ENCODE results near the gene SP3. TPM values are rescaled to one million over a fixed set of nuclear protein-coding genes. Genes with fewer than 3 reads are reported as not detected.

SP3 gene
- polyA plus RNA-seq, 6 donors from 2014 or later = 45.7 to 84.3 (median 66.9) TPM

DNA sequence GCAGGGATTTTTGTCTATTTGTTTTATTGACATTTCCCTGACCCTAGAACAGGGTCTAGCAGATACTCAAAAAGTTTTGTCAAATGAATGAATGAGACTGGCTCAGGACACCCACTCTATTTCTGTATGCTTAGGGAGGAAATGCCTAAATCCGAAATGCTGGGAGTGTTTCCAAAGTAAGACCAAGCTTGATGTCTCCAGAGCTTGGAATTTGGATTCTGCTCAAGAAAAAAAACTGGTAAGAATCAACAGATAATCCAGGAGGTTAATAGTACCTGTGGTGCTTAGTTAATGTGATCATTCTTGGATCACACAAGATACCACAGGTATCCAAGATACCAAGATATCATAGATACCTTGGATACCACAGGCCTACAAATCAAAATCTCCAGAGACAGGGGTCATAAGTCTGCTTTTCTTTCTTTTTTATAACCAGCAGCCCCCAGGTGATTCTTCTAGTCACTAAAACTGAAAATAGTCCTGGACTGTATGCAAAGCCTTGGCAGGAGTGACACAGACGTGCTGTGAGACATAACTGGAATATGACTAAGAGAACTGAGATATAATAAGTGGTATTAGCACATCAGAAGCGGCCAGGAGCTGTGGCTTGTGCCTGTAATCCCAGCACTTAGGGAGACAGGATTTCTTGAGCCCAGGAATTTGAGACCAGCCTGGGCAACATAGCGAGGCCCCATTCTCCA lies 39.9 kb upstream of the SP3 start:
- Mint-ChIP-seq H3K27me3 (peaks cover 0 to 8% (median 5%) of the 10 kb centered on the region in 3 donors), H3K9me3 (no peaks in the 10 kb centered on the region), H3K27ac (no peak overlapping the region), H3K4me3 (no peak overlapping the region), H3K4me1 (no peaks in the 10 kb centered on the region), H3K36me3 (no peaks in the 10 kb centered on the region)
- DNase-seq = no peak
- no peak for ATAC-seq (ENCODE audit: low read depth in 2 of 2)

- no peaks in the 10 kb centered on the region for H3K36me3 Mint-ChIP-seq
- no peaks in the 10 kb centered on the region for H3K9me3 Mint-ChIP-seq
- ATAC-seq (ENCODE audit: low read depth in 2 of 2) (no peak), DNase-seq (no peak)
- peak overlapping the region in 1 of 8 donors; percentile 76 for H3K4me3 Mint-ChIP-seq
- H3K27me3 Mint-ChIP-seq = peaks cover 0 to 8% (median 5%) of the 10 kb centered on the region in 3 donors
- H3K27ac Mint-ChIP-seq = peak overlapping the region in 1 of 6 donors; percentile 11
- H3K4me1 Mint-ChIP-seq = no peaks in the 10 kb centered on the region
These were observed 38.8 kb upstream of the SP3 start for GRCh38 chr2:174003720-174004695.

- H3K4me1 Mint-ChIP-seq = peaks cover 7 to 12% (median 7%) of the 10 kb centered on the region in 3 donors
- no peak for ATAC-seq (ENCODE audit: low read depth in 2 of 2)
- H3K27ac Mint-ChIP-seq = no peak overlapping the region
- DNase-seq = no peak
- no peaks in the 10 kb centered on the region for H3K9me3 Mint-ChIP-seq
- H3K4me3 Mint-ChIP-seq = no peak overlapping the region
- no peaks in the 10 kb centered on the region for H3K27me3 Mint-ChIP-seq
- H3K36me3 Mint-ChIP-seq = no peaks in the 10 kb centered on the region
These were observed 37.5 kb upstream of the SP3 start for GRCh38 chr2:174002679-174003078.

DNA sequence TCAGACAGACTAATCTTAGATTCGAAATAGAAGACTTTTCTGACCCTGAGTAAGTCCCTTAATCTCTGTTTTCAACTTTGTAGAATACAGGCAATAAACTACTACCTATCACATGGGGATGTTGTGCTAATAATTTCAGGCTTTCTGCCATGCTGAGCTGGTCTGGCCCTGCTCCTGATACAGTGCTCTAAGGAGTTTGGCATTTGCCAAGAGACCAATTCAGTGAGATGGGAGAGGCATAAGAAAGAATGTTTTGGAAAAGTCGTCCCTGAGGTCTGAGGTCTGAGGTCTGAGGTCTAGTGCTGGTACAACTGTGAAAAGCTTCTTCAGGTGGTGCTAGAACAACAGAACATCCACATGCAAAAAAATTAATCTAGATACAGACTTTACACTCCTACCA lies 35.9 kb upstream of the SP3 start:
- ATAC-seq (ENCODE audit: low read depth in 2 of 2) = no peak
- H3K4me1 Mint-ChIP-seq = peaks cover 13 to 27% (median 14%) of the 10 kb centered on the region in 3 donors
- H3K27me3 Mint-ChIP-seq = no peaks in the 10 kb centered on the region
- H3K9me3 Mint-ChIP-seq = no peaks in the 10 kb centered on the region
- H3K27ac Mint-ChIP-seq = no peak overlapping the region
- no peak overlapping the region for H3K4me3 Mint-ChIP-seq
- no peak for DNase-seq
- H3K36me3 Mint-ChIP-seq = no peaks in the 10 kb centered on the region

DNA sequence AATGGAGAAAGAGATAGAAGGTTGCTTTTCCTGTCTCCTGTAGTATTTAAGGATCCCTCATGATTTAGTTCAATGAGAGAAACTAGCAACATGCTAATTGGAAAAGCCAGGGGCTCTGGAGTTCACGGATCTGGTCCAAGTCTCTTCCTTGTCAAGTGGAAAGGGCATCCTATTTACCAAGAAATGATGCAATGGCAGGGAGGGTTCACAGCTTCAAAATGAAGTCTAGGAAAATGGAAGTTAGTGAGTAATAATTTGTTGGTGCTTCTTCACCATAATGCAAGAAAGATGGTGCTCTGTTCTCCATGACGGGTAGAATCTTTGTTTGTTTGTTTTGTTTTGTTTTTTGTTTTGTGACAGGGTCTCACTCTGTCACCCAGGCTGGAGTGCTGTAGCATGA lies 34.6 kb upstream of the SP3 start:
- H3K36me3 Mint-ChIP-seq = no peaks in the 10 kb centered on the region
- no peaks in the 10 kb centered on the region for H3K9me3 Mint-ChIP-seq
- H3K4me3 Mint-ChIP-seq = no peak overlapping the region
- no peaks in the 10 kb centered on the region for H3K27me3 Mint-ChIP-seq
- ATAC-seq (ENCODE audit: low read depth in 2 of 2) (no peak), DNase-seq (no peak)
- no peak overlapping the region for H3K27ac Mint-ChIP-seq
- H3K4me1 Mint-ChIP-seq = peaks cover 13 to 27% (median 14%) of the 10 kb centered on the region in 3 donors

DNA sequence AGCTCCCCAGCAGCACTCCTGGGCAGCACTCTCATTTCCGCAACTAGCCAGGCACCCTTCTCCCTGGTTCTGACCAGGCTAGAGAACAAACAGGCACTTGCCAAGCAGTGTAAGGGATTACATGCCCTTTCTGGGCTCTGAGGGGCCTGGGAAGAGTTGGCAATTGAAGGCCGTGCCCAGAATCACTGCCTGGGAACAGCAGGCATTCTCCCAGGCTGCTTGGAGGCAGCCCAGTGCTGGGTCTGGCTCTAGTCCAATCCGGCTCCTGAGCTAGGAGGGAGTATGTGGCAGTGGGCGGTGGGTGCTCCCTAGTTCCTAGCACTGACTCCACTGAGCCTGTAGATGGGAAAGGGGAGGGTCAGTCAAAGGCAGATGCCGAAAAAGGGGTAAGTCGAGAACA lies 34.1 kb upstream of the SP3 start:
- H3K27me3 Mint-ChIP-seq = no peaks in the 10 kb centered on the region
- peak overlapping the region in 4 of 6 donors; percentile 12 to 76 (median 48) for H3K27ac Mint-ChIP-seq
- H3K4me1 Mint-ChIP-seq = peaks cover 13 to 27% (median 14%) of the 10 kb centered on the region in 3 donors
- H3K36me3 Mint-ChIP-seq = no peaks in the 10 kb centered on the region
- ATAC-seq (ENCODE audit: low read depth in 2 of 2) = no peak
- no peak for DNase-seq
- no peak overlapping the region for H3K4me3 Mint-ChIP-seq
- no peaks in the 10 kb centered on the region for H3K9me3 Mint-ChIP-seq

- Mint-ChIP-seq H3K27me3 (no peaks in the 10 kb centered on the region), H3K27ac (peak overlapping the region in 3 of 6 donors; percentile 42 to 92 (median 69)), H3K9me3 (no peaks in the 10 kb centered on the region), H3K36me3 (no peaks in the 10 kb centered on the region), H3K4me3 (peak overlapping the region in 2 of 8 donors; percentile 41 to 78), H3K4me1 (peaks cover 13 to 27% (median 14%) of the 10 kb centered on the region in 3 donors)
- DNase-seq (no peak), ATAC-seq (ENCODE audit: low read depth in 2 of 2) (no peak)
These were observed 33.2 kb upstream of the SP3 start for GRCh38 chr2:173998386-173998785.

- no peak for ATAC-seq (ENCODE audit: low read depth in 2 of 2)
- DNase-seq = no peak
- Mint-ChIP-seq H3K4me3 (peak overlapping the region in 1 of 8 donors; percentile 20), H3K9me3 (no peaks in the 10 kb centered on the region), H3K36me3 (no peaks in the 10 kb centered on the region), H3K27ac (peak overlapping the region in 4 of 6 donors; percentile 6 to 69 (median 66)), H3K27me3 (no peaks in the 10 kb centered on the region), H3K4me1 (peaks cover 13 to 27% (median 14%) of the 10 kb centered on the region in 3 donors)
These were observed 32.6 kb upstream of the SP3 start for GRCh38 chr2:173997753-173998152.

- H3K27me3 Mint-ChIP-seq = no peaks in the 10 kb centered on the region
- H3K27ac Mint-ChIP-seq = peak overlapping the region in 5 of 6 donors; percentile 6 to 93 (median 77)
- peaks cover 13 to 31% (median 14%) of the 10 kb centered on the region in 3 donors for H3K4me1 Mint-ChIP-seq
- peak; percentile 100 for ATAC-seq (ENCODE audit: low read depth in 2 of 2)
- no peaks in the 10 kb centered on the region for H3K9me3 Mint-ChIP-seq
- DNase-seq = peak; percentile 76
- no peaks in the 10 kb centered on the region for H3K36me3 Mint-ChIP-seq
- peak overlapping the region in 4 of 8 donors; percentile 5 to 70 (median 18) for H3K4me3 Mint-ChIP-seq
These were observed 32.1 kb upstream of the SP3 start for GRCh38 chr2:173997269-173997668.

DNA sequence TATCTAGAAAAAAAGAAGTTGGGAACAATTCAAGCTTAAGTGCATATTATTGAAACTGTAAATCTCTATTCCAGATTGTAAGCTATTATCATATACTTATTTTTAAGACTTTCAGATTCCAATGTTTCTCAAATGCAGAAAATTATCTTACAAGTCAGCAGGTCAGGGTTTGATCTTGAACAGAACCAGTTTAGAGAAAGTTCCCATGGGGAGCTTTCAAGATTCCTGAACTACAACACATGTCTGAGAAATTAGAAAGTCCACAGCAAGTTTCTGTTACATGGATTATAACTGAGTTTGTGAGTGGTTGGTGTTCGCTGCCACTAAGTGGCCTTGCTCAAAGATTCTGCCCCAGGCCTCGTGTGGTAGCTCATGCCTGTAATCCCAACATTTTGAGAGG lies 31.6 kb upstream of the SP3 start:
- peaks cover 14 to 36% (median 15%) of the 10 kb centered on the region in 3 donors for H3K4me1 Mint-ChIP-seq
- DNase-seq = no peak
- peak overlapping the region in 1 of 8 donors; percentile 5 for H3K4me3 Mint-ChIP-seq
- H3K36me3 Mint-ChIP-seq = no peaks in the 10 kb centered on the region
- no peaks in the 10 kb centered on the region for H3K27me3 Mint-ChIP-seq
- no peak for ATAC-seq (ENCODE audit: low read depth in 2 of 2)
- H3K27ac Mint-ChIP-seq = peak overlapping the region in 5 of 6 donors; percentile 6 to 93 (median 77)
- no peaks in the 10 kb centered on the region for H3K9me3 Mint-ChIP-seq

DNA sequence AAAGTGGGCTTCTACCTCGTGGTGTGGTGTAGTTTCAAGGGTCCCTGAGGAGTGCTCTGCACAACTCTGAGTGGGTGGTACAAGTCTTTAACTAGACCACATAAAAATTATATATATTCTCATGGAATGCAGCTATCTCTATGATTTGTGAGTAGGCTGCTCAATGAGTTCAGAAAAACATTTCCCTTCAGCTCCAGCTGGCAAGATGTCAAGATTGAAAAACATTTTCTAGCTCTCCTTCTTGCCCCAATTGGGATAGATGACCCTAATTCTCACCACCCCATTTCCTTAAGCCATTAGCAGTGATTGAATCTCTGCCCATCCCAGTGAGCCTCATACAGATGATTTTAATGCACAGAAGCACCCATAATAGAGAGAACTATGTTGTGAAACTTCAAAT lies 28.3 kb upstream of the SP3 start:
- no peak for DNase-seq

GRCh38 chr2:173991856-173992588 lies 26.8 kb upstream of the SP3 start:
- H3K4me1 Mint-ChIP-seq = peaks cover 23 to 38% (median 27%) of the 10 kb centered on the region in 3 donors
- H3K27me3 Mint-ChIP-seq = no peaks in the 10 kb centered on the region
- peak overlapping the region in 5 of 6 donors; percentile 13 to 89 (median 41) for H3K27ac Mint-ChIP-seq
- H3K9me3 Mint-ChIP-seq = no peaks in the 10 kb centered on the region
- peak overlapping the region in 7 of 8 donors; percentile 2 to 85 (median 68) for H3K4me3 Mint-ChIP-seq
- DNase-seq (no peak), ATAC-seq (ENCODE audit: low read depth in 2 of 2) (no peak)
- no peaks in the 10 kb centered on the region for H3K36me3 Mint-ChIP-seq

More for the DNA sequence above, 28.3 kb upstream of the SP3 start:
- H3K27ac Mint-ChIP-seq = no peak overlapping the region
- H3K9me3 Mint-ChIP-seq = no peaks in the 10 kb centered on the region
- H3K4me3 Mint-ChIP-seq = no peak overlapping the region
- H3K27me3 Mint-ChIP-seq = no peaks in the 10 kb centered on the region
- ATAC-seq (ENCODE audit: low read depth in 2 of 2) = no peak
- peaks cover 34 to 52% (median 39%) of the 10 kb centered on the region in 3 donors for H3K4me1 Mint-ChIP-seq
- no peaks in the 10 kb centered on the region for H3K36me3 Mint-ChIP-seq

All from naive B cell (primary cell).